ENCODE measurements around the gene ATG13. TPM values are rescaled to one million over a fixed set of nuclear protein-coding genes. Genes with fewer than 3 reads are reported as not detected.

Gene ATG13
- total RNA-seq, 3 donors from 2014 or later: 84.2 to 113 (median 87.5) TPM

- Histone ChIP-seq H3K36me3 (no peaks in the 10 kb centered on the region), H3K9me3 (no peaks in the 10 kb centered on the region), H3K4me1 (no peaks in the 10 kb centered on the region), H3K27ac (no peak overlapping the region), H3K27me3 (no peaks in the 10 kb centered on the region), H3K4me3 (no peak overlapping the region)
- intact Hi-C loops (cut with DNase I; ENCODE audit: low total_unique reads): no loop called here
- no peak for DNase-seq (ENCODE audit: low spot score in 2 of 2)
- no peak for TF ChIP-seq CTCF (IDR thresholded peaks at IDR 0.05)
Measured at GRCh38 chr11:46718155-46719019, 101.0 kb downstream of the ATG13 start.

- Histone ChIP-seq H3K36me3 (no peaks in the 10 kb centered on the region), H3K4me1 (no peaks in the 10 kb centered on the region), H3K9me3 (no peaks in the 10 kb centered on the region), H3K27ac (no peak within 1 kb of the TSS), H3K27me3 (no peaks in the 10 kb centered on the region), H3K4me3 (no peak within 1 kb of the TSS)
- DNase-seq (ENCODE audit: low spot score in 2 of 2): no peak
- TF ChIP-seq CTCF (IDR thresholded peaks at IDR 0.05) (no peak), POLR2A (IDR thresholded peaks at IDR 0.05) (no peak), POLR2AphosphoS5 (IDR thresholded peaks at IDR 0.05) (no peak)
- intact Hi-C loops (cut with DNase I; ENCODE audit: low total_unique reads): no loop called here
Measured at GRCh38 chr11:46719048-46719542, 101.7 kb downstream of the ATG13 start, which contains the start of gene F2. Gene F2, plus strand, starts transcription at chr11:46719213. Its CDS starts 23 bp downstream, at chr11:46719236.

GRCh38 chr11:46719543-46720218 is 102.3 kb downstream of the ATG13 start:
- no peak for TF ChIP-seq CTCF (IDR thresholded peaks at IDR 0.05)
- no peak for TF ChIP-seq POLR2AphosphoS5 (IDR thresholded peaks at IDR 0.05)
- TF ChIP-seq POLR2A (IDR thresholded peaks at IDR 0.05): no peak
- no peaks in the 10 kb centered on the region for H3K4me1 ChIP-seq
- H3K27ac ChIP-seq: no peak overlapping the region
- no peak overlapping the region for H3K4me3 ChIP-seq
- H3K27me3 ChIP-seq: no peaks in the 10 kb centered on the region
- no peak for DNase-seq (ENCODE audit: low spot score in 2 of 2)
- no peaks in the 10 kb centered on the region for H3K36me3 ChIP-seq
- intact Hi-C loops (cut with DNase I; ENCODE audit: low total_unique reads): no loop called here
- no peaks in the 10 kb centered on the region for H3K9me3 ChIP-seq

GRCh38 chr11:46721286-46721685 is 103.9 kb downstream of the ATG13 start:
- Histone ChIP-seq H3K27me3 (no peaks in the 10 kb centered on the region), H3K9me3 (no peaks in the 10 kb centered on the region), H3K27ac (no peak overlapping the region), H3K4me3 (no peak overlapping the region), H3K4me1 (no peaks in the 10 kb centered on the region), H3K36me3 (no peaks in the 10 kb centered on the region)
- intact Hi-C loops (cut with DNase I; ENCODE audit: low total_unique reads): no loop called here
- no peak for TF ChIP-seq CTCF (IDR thresholded peaks at IDR 0.05)
- no peak for DNase-seq (ENCODE audit: low spot score in 2 of 2)
